CD14-positive monocyte (primary cell): ENCODE results near the gene FGF19. TPM values are rescaled to one million over a fixed set of nuclear protein-coding genes. Genes with fewer than 3 reads are reported as not detected.

Experiments
- DNase-seq, 3 donors: peaks; one replicate each; pipeline ENCODE4 v3.0.0-alpha.2; 2011 to 2022
- H2AFZ ChIP-seq: 2 replicates; pipeline ENCODE4 v1.6.0; 2012; ENCODE audit warnings: mild to moderate bottlenecking, low read depth, low read length, inconsistent platforms; ENCODE audit not compliant: insufficient read depth, poor library complexity, severe bottlenecking
- H3K27ac ChIP-seq, 2 donors: 1 replicate in 1 of 2; 2 replicates in 1 of 2; pipeline ENCODE4 v1.5.1; 2012 to 2013; ENCODE audit warnings: low read length in 2 of 2, control low read depth in 1 of 2, inconsistent platforms in 1 of 2, low read depth in 1 of 2, mild to moderate bottlenecking in 1 of 2
- H3K27me3 ChIP-seq, 2 donors: one replicate each; pipeline versions ENCODE4 v1.6.0 to v1.6.1; 2011 to 2013; ENCODE audit warnings: low read length in 2 of 2; ENCODE audit not compliant: control insufficient read depth in 2 of 2, insufficient read depth in 2 of 2
- H3K36me3 ChIP-seq, 2 donors: replicated peaks in 1 of 2; 1 replicate in 1 of 2; 2 replicates in 1 of 2; pipeline versions ENCODE4 v1.5.1 to v1.6.1; 2012 to 2013; ENCODE audit warnings: low read length in 2 of 2, control low read depth in 1 of 2, inconsistent platforms in 1 of 2, mild to moderate bottlenecking in 1 of 2; ENCODE audit not compliant: insufficient read depth in 2 of 2, control insufficient read depth in 1 of 2
- H3K4me1 ChIP-seq, 2 donors: 1 replicate in 1 of 2; 2 replicates in 1 of 2; pipeline versions ENCODE4 v1.5.1 to v1.6.1; 2012 to 2013; ENCODE audit warnings: low read length in 2 of 2, control low read depth in 1 of 2, inconsistent platforms in 1 of 2, mild to moderate bottlenecking in 1 of 2, moderate library complexity in 1 of 2; ENCODE audit not compliant: insufficient read depth in 2 of 2, control insufficient read depth in 1 of 2
- H3K4me2 ChIP-seq: replicated peaks from 2 replicates; pipeline ENCODE3; 2012; ENCODE audit warnings: low read length, moderate library complexity, mild to moderate bottlenecking; ENCODE audit not compliant: poor library complexity, severe bottlenecking; ENCODE audit errors: extremely low read depth
- H3K4me3 ChIP-seq, 3 experiments: fragments of 200-600 bp in 1 of 3; sonication (generic) in 1 of 3; replicated peaks in 1 of 3; 1 replicate in 2 of 3; 2 replicates in 1 of 3; pipeline ENCODE4 v1.5.1; 2011 to 2013; ENCODE audit warnings: low read length in 3 of 3, mild to moderate bottlenecking in 3 of 3, control low read depth in 2 of 3, low read depth in 2 of 3, inconsistent platforms in 1 of 3, moderate library complexity in 1 of 3
- H3K79me2 ChIP-seq: 2 replicates; pipeline ENCODE4 v1.6.0; 2012; ENCODE audit warnings: mild to moderate bottlenecking, control low read depth, inconsistent platforms, low read length, moderate library complexity; ENCODE audit not compliant: insufficient read depth
- H3K9ac ChIP-seq: 2 replicates; pipeline ENCODE4 v1.6.0; 2017; ENCODE audit warnings: low read length, mild to moderate bottlenecking; ENCODE audit not compliant: insufficient read depth, poor library complexity, severe bottlenecking
- H3K9me3 ChIP-seq, 2 donors: replicated peaks in 1 of 2; 1 replicate in 1 of 2; 2 replicates in 1 of 2; pipeline versions ENCODE4 v1.5.1 to v1.6.1; 2012 to 2013; ENCODE audit warnings: low read length in 2 of 2, control low read depth in 1 of 2; ENCODE audit not compliant: control insufficient read depth in 1 of 2, insufficient read depth in 1 of 2
- H4K20me1 ChIP-seq: 2 replicates; pipeline ENCODE4 v1.6.0; 2012; ENCODE audit warnings: mild to moderate bottlenecking, low read length, control low read depth, moderate library complexity; ENCODE audit not compliant: insufficient read depth
- H3K27ac Mint-ChIP-seq, 7 donors: one replicate each; pipeline ENCODE4 v1.8.0; 2020; ENCODE audit warnings: mild to moderate bottlenecking in 7 of 7, mixed read lengths in 7 of 7, moderate library complexity in 6 of 7, inconsistent platforms in 2 of 7
- H3K27me3 Mint-ChIP-seq, 3 donors: one replicate each; pipeline ENCODE4 v1.8.0; 2021 to 2022; ENCODE audit warnings: low read depth in 3 of 3, mild to moderate bottlenecking in 3 of 3, mixed read lengths in 3 of 3, moderate library complexity in 3 of 3, inconsistent platforms in 1 of 3
- H3K36me3 Mint-ChIP-seq, 2 donors: one replicate each; pipeline ENCODE4 v1.8.0; 2020; ENCODE audit warnings: mixed read lengths in 2 of 2, inconsistent platforms in 1 of 2, mild to moderate bottlenecking in 1 of 2
- H3K4me1 Mint-ChIP-seq: one replicate; pipeline ENCODE4 v1.8.0; 2020; ENCODE audit warnings: mild to moderate bottlenecking, mixed read lengths
- H3K4me3 Mint-ChIP-seq, 2 donors: one replicate each; pipeline ENCODE4 v1.8.0; 2020; ENCODE audit warnings: mild to moderate bottlenecking in 2 of 2, mixed read lengths in 2 of 2, moderate library complexity in 1 of 2
- H3K9me3 Mint-ChIP-seq, 7 donors: one replicate each; pipeline ENCODE4 v1.8.0; 2020 to 2022; ENCODE audit warnings: mixed read lengths in 7 of 7, mild to moderate bottlenecking in 6 of 7, moderate library complexity in 6 of 7, inconsistent platforms in 2 of 7
- CTCF ChIP-seq: fragments of 200-600 bp; IDR thresholded peaks from one replicate; pipeline ENCODE4 v1.8.0; 2022; ENCODE audit warnings: antibody characterized with exemption, mild to moderate bottlenecking
- WGBS: methylation state at CpG from one replicate; pipeline ENCODE4 v1.1.5; 2013; ENCODE audit warnings: missing lambda C conversion rate; ENCODE audit not compliant: insufficient coverage; 5-methylcytosine and 5-hydroxymethylcytosine counted together
- intact Hi-C, 2 donors: fragments of 100-400 bp; cut with micrococcal nuclease; formaldehyde crosslinking; loops; one replicate each; pipeline versions ENCODE4 v1.15.0 to v1.15.1; 2023
- polyA plus RNA-seq, 3 donors: library from polyadenylated mRNA; depleted of rRNA in 1 of 3; unstranded in 2 of 3; stranded (reverse) in 1 of 3; fragments of 300-500 nt in 2 of 3; fragments of >200 nt in 1 of 3; fragmentation: Illumina TruSeq in 2 of 3; gene quantifications; 1 replicate in 2 of 3; 2 replicates in 1 of 3; pipeline ENCODE4 v1.2.3, GENCODE V29; 2012 to 2021

FGF19 gene
- polyA plus RNA-seq, 3 donors: not detected

GRCh38 chr11:69744435-69744834 lies 40.6 kb upstream of the FGF19 start:
- Histone ChIP-seq H3K4me3 (no peak overlapping the region), H3K4me2 (no peak overlapping the region), H3K79me2 (no peaks in the 10 kb centered on the region), H3K36me3 (no peaks in the 10 kb centered on the region), H3K27ac (no peak overlapping the region), H4K20me1 (no peaks in the 10 kb centered on the region), H3K4me1 (no peaks in the 10 kb centered on the region), H3K9me3 (no peaks in the 10 kb centered on the region), H3K27me3 (no peaks in the 10 kb centered on the region), H3K9ac (no peak overlapping the region), H2AFZ (no peak overlapping the region)
- intact Hi-C loops: loop anchor here in 1 of 2 donors (10.0 kb wide), 1 partner anchor 60 kb away; no protein-coding TSS in a partner anchor
- Mint-ChIP-seq H3K4me3 (no peak overlapping the region), H3K27me3 (peaks cover 4 to 13% (median 6%) of the 10 kb centered on the region in 3 donors), H3K27ac (no peak overlapping the region), H3K4me1 (no peaks in the 10 kb centered on the region), H3K9me3 (peaks cover 0 to 3% (median 0%) of the 10 kb centered on the region in 7 donors), H3K36me3 (no peaks in the 10 kb centered on the region)
- no peak for TF ChIP-seq CTCF
- DNase-seq: no peak
- whole genome bisulfite sequencing: 68% methylated on average over 7 of the region's 7 CpGs

GRCh38 chr11:69734841-69735240 lies 31.0 kb upstream of the FGF19 start:
- intact Hi-C loops: no loop called here
- H3K79me2 ChIP-seq: no peaks in the 10 kb centered on the region
- H3K27me3 Mint-ChIP-seq: peaks cover 13 to 18% (median 18%) of the 10 kb centered on the region in 3 donors
- no peaks in the 10 kb centered on the region for H3K4me1 Mint-ChIP-seq
- peaks cover 12 to 29% (median 19%) of the 10 kb centered on the region in 7 donors for H3K9me3 Mint-ChIP-seq
- H3K4me3 ChIP-seq: no peak overlapping the region
- H2AFZ ChIP-seq: no peak overlapping the region
- no peak for TF ChIP-seq CTCF
- H3K9ac ChIP-seq: no peak overlapping the region
- no peaks in the 10 kb centered on the region for H4K20me1 ChIP-seq
- no peak overlapping the region for H3K27ac ChIP-seq
- WGBS: 96% methylated on average over 3 of the region's 3 CpGs
- H3K36me3 Mint-ChIP-seq: no peaks in the 10 kb centered on the region
- no peak overlapping the region for H3K27ac Mint-ChIP-seq
- H3K36me3 ChIP-seq: no peaks in the 10 kb centered on the region
- no peak overlapping the region for H3K4me2 ChIP-seq
- H3K4me1 ChIP-seq: no peaks in the 10 kb centered on the region
- no peak overlapping the region for H3K4me3 Mint-ChIP-seq
- no peak for DNase-seq
- no peaks in the 10 kb centered on the region for H3K27me3 ChIP-seq
- peaks cover 0 to 29% of the 10 kb centered on the region in 2 donors for H3K9me3 ChIP-seq
